GM19239 (cell line): Measurements from ENCODE around the gene PPP1R12C.
"Not testable (repeated sequence)": the region's sequence is repeated elsewhere in the genome, so short reads cannot be mapped to it uniquely, and the experiment has no call there.

ENCODE experiments used
- DNase-seq: peaks from one replicate; pipeline ENCODE4 v3.0.0; 2011; ENCODE audit warnings: low spot score; ENCODE audit not compliant: insufficient read length
- FAIRE-seq: peaks from 2 replicates; lab custom pipeline; 2011; peaks lifted over from hg19 to GRCh38; lab: Jason Lieb, UNC

PPP1R12C gene

DNA sequence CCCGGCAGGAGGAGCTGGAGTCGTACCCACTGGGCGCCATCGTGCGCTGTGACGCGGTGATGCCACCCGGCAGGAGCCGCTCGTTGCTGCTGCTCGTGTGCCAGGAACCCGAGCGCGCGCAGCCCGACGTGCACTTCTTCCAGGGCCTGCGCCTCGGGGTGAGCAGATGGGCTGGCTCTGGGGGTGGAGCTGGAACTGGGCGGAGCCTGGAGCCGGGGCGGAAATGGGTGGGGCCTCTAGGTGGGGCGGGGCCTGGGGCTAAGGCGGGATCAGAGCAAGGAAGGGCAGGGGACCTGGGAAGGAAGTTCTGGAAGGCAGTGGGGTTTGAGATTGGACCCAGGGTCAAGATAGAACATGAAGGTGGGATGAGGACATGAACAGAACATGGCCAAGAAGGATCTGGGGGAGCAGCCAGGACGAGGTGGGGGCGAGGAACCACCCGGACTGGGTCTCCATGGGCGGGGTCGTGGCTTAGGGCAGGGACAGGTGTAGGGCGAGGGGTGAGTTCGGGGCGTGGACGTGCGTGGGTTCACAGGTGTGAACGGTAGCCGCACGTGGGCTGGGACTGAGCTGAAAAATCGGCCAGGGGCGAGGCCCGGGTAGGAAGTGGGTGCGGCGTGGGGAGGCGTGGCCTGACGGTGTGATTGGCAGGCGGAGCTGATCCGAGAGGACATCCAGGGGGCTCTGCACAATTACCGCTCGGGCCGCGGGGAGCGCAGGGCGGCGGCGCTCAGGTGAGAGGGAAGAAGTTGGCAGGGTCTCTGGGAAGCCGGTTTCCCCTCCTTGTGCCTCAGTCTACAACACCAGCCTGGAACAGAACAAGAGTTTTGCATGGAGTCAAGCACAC lies 37.1 kb downstream of the PPP1R12C start:
- peak; percentile 89 for FAIRE-seq
- DNase-seq = no peak

DNA sequence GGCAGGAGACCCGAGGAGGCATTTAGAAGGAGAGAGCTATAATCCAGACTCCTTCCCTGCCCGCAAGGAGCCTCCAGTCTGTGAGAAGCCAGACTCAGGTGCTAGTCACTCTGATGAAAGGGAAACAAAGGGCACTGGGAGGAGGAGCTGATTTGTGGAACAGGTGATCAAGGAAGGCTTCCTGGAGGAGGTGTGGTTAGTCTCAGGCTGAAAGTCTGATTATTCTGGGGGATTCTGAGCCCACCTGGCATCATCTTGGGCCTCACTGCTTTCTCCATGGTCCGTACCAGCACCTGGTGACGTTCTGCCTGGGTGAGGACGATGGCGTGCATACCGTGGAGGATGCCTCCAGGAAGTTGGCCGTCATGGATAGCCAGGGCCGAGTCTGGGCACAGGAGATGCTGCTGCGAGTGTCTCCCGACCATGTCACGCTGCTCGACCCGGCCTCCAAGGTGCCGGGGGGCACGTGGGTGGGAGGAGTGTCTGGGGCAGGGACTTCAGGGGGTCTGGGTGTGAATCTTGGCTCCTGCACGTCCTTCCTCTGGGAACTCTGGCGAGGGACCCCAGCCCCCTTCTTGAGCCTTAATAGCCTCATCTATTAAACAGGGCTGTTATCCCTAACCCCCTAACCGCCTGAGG lies 37.9 kb downstream of the PPP1R12C start:
- no peak for FAIRE-seq
- DNase-seq = no peak

DNA sequence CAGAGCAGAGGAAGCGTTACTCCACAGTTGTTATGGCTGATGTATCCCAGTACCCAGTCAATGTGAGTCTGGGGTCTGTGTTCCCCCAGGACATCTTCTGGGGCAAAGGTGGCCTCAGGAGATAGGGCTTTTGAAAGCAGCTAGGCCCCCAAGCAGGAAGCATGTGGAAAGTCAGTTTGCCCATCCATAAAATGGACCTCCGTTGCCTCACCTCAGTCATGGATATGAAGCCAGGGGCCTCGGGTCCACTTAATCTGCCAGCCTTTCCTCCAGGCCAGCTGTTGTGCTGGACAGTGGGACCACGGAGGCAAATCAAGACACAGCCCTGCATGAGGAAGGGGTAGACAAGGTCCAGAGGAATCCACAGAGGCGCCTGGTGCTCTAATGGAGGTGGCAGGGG lies 38.4 kb downstream of the PPP1R12C start:
- no peak for FAIRE-seq
- DNase-seq = no peak

DNA sequence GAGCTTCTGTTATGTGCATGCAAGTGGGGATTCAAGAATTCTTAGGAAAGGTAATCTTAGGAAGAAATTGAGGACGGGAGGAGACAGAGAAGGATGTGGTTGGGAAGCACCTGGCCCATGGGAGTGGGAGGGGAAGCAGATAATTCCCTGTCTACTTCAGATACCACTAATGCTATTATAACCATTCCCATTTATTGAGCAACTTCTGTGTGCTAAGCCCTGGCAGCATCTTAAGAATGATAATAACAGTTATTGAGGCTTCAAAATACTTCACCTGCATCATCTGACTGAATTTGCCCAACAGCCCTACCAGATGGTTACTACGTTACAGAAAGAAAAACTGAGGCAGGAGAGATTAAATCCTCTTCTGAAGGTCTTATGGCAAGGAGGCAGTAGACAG lies 40.3 kb downstream of the PPP1R12C start:
- FAIRE-seq = no peak
- DNase-seq = no peak

DNA sequence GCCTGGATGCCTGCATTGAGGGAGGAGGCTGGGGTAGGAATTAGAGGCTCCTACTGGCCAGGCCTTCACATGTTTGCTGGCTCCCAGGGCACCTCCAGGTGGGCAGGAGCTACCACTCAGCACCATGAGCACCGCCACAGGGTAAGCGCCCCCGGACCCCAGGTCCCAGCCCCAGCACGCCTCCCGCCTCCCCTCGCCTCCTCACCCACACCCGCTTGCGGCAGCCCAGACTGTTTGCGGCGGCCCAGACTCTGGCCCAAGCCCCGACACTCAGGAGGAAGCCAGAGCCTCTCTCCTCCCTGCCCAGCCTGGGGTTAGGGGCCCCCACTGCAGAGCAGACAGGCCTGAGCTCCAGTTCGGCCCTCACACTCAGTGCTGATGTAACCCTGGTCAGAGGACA lies 41.1 kb downstream of the PPP1R12C start:
- FAIRE-seq (no peak), DNase-seq (no peak)

DNA sequence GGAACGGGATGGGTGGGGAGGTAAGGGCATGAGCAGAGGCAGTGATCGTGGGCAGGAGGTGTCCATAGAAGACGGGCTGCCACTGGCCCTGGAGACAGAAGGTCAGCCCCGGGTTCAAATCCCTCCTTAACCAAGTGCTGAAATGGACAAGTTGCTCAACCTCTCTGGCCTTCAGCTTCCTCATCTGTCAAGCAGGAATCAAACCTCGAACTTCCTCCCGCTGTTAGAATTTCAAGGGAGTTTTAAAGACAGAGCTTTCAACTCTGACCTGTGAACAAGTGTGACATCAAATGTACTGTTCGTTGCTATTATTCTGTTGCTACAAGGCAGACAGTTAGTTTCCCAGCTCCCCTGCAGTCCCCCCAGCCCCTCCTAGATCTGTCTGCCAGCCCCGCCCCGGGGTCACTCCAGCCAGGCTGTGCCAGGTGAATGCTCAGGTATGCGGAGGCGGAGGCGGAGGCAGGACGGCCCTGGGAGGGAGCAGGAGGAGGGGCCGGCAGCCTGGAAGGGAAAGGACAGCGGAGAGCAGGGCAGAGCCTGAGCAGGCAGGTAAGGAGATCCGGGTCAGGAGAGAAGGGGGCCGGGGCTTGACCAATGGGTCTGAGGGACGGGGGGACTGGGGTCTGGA lies 42.0 kb downstream of the PPP1R12C start, which contains the start of gene EPS8L1:
Gene EPS8L1 (plus strand): TSS at position 499 of the 628 bp plus-strand sequence. CDS start 576 bp downstream, outside the sequence.
- FAIRE-seq (no peak), DNase-seq (no peak)

DNA sequence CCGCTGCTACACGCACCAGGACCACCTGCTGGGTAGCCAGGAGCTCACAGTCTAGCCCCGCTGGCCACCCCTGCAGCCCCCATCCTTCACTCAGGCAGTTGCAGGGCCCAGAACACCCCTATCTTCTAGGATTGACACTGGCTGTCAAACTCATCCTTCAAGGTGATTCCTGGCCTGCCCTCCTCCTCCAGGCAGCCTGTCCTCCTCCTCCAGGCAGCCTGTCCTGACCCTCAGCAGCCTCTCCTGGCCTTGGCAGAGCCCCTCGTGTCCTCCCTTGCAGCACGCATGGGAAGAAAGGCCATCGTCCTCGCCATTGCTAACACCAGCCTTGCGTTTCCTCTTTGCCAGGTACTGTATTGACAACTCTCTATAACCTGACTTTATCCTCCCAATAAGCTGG lies 45.5 kb downstream of the PPP1R12C start:
- no peak for DNase-seq
- FAIRE-seq = no peak

DNA sequence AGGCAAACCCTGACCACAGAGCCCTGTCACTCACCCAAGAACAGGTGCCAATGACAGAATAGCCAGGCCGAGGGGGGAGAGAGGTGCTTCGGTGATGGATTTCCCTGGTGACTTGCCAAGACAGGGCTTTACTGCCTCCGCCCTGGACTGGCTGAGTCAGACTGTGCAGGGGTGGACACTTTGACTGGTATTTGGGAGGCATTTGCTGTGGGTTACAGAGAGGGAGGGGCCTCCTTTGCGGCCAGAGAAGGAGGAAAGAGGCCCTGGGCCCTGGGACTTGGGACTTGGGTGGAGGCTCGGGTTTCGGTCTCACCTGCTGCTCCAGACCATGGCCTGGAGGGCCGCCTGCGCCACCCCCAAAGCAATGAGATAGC lies 46.3 kb downstream of the PPP1R12C start:
- FAIRE-seq (no peak), DNase-seq (no peak)

DNA sequence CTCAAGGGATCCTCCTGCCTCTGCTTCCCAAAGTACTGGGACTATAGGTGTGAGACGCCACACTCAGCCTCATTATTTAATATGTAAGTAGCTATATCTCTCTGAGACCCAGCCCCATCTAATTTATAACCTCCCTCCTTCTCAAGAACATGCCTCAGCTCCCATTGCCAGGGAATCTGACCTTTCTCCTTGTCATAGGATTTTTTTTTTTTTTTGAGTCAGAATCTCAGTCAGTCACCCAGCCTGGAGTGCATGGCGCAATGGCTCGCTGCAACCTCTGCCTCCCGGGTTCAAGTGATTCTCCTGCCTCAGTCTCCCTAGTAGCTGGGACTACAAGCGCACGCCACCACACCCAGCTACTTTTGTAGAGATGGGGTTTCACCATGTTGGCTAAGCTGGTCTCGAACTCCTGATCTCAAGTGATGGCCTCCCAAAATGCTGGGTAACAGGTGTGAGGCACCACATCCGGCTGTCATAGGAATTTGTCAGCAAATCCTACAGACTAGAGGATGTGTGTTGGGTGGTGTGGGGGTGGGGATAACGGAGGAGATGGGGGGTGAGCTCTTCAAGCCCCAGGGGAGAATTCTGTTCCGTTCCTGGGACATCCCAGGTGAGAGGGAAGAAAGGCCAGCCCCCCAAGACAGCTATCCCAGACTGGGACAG lies 46.8 kb downstream of the PPP1R12C start:
- DNase-seq (no peak), FAIRE-seq (no peak)

DNA sequence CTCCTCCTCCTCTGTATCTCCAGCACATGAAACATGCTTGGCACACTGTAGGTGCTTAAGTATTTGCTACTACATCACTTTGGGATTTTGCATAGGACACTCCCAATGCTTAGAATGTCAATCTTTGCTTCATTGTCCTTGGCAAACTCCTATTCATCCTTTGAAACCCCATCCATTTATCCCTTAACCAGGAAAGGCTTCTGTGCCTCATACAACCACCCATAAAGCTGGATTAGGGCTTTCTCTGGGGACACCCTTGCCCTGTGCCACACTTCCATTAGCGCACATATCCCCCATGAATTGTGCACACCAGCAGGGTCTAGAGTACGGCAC lies 47.6 kb downstream of the PPP1R12C start:
- DNase-seq = no peak
- no peak for FAIRE-seq

DNA sequence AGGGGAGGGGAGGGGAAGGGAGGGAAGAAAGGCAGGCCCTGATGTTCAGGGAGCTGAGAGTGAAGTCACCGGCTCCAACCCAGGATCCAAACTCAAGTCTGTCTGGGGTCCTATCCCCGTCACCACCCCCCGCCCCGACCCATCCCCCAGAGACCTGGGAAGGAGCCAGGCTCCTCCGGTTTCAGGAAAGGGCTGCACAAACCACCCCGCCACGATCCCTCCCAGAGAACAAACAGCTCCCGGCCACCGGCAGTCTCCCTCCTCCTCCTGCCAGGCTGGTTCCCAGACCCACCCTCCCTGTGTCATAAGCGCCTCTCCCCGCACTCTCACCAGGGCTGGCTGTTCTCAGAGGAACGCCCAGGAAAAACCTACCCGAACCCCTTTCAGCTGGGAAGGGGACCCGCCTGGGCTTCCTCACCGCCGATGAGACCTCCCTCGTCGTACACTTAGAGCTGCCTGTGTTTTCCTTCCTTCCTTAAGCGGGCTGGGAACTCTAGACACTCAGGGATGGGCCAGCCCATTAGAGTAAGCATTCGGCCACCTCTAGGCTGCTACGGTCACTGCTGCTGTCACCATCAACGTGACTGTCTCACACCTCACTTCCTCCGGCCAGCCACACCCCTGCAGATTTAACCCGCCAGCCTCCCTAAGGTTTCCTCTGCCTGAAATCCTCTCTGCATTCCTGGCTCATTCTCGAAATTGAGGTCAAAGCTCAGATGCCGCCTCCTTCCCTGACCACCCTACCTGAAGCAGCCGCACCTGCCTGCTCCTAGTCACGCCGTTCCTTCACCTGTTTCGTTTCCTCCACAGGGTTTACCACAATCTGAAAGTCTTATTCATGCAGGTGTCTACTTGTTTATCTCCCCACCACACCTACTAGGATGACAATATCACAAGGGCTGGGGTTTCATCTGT lies 48.2 kb downstream of the PPP1R12C start:
- no peak for DNase-seq
- FAIRE-seq = peak; percentile 55

DNA sequence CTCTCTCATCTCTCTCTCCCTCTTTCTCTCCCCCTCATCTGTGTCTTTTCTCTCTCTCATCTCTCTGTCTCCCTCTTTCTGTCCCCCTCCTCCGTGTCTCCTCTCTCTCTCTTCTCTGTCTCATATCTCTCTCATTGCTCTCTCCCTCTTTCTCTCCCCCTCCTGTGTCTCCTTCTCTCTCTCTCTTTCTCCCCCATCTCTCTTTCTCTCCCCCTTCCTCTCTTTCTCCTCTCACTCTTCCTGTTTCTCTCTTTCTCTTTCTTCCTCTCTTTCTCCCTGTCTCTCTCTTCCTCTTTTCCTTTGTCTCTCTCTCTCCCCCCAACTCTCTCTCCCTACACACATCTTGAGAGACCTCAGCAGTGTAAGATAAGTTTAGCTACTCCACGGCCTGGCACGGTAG lies 49.6 kb downstream of the PPP1R12C start:
- DNase-seq = no peak
- no peak for FAIRE-seq

DNA sequence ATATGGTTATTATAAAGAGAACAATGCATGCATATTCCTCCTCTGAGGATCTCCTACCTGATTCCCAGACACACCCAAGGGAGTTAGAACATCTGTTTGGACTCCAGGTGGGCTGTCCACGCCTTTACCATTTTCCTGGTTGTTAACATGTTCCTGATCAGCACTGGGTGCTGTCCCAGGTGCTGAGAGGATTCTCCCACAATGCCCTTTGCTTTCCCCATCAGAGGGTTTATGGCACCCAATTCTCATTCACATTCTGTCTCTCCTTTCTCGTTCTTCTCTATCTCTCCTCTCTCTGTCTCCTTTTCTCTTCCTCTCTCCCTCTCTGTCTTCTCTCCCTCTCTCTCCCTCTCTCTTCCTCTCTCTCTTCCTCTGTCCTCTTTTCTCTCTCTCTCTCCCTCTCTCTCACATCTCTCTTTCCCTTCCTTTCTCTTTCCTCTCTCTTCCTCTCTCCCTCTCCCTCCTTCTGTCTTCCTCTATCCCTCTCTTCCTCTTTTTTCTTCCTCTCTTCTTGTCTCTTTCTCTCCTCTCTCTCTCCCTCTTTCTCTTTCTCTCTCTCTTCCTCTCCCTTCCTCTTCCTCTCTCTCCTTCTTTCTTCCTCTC lies 51.2 kb downstream of the PPP1R12C start:
- no peak for FAIRE-seq

DNA sequence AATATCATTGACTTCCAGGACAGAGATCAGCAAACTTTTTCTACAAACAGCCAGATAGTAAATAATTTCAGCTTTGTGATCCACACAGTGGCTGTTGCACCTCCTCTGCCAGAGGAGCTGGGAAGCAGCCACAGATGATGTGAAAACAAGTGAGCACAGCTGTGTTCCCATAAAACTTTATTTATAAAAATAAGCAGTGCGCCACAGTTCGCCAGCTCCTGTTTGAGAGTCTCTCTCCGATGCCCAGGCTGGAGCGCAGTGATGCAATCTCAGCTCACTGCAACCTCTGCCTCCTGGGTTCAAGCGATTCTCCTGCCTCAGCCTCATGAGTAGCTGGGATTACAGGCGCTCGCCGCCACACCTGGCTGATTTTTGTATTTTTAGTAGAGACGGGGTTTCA lies 51.9 kb downstream of the PPP1R12C start:
- not testable (repeated sequence) for DNase-seq, FAIRE-seq

More for the DNA sequence above, 51.2 kb downstream of the PPP1R12C start:
- no peak for DNase-seq

DNA sequence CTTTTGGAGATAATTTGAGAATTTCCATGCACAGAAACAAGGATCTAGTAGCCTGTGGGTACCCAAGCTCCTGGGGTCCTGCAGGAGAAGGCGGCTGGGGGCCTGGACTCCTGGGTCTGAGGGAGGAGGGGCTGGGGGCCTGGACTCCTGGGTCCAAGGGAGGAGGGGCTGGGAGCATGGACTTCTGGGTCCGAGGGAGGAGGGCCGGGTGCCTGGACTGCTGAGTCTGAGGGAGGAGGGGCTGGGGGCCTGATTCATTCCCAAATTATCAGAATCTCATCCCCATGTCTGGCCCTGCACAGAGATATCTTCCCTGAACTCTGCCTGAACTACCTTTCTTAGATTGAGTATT lies 54.0 kb downstream of the PPP1R12C start:
- no peak for FAIRE-seq
- DNase-seq = no peak

DNA sequence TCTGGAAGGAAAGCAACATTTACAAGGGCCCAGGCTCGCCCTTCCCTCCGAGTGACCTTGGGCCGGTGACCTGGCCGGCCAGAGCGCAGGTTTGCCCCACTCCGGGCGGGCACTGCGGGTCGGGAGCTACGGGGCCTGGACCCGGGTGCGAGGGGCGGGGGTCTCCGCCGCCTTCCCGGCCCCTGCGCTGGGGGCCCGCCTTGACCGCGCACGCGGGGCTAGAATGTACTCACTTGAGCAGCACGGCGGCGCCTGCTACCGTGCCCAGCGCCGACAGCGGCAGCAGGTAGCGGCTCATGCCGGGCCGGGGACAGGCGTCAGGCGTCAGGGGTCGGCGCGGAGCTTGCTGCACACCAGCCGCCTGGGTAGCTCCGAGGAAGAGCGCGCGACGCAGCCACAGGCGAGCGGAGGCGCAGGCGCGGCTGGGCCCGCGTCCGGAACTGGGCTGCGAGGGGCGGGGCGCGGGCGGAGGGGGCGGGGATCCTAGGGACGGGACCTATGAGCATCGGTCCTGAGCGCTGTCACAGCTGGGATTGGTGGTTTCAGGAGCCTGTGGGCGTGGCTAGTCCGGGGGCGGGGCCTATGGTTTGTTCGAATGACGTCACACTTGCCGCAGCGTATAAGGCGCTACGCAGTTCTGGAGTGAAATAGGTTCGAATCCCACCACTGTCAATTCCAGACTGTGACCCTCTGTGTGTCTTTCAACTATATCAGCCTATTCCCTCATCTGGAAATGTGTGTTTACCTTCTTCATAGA lies 54.5 kb downstream of the PPP1R12C start, which contains the start of gene RDH13:
Gene RDH13 (minus strand): TSS at position 414 of the 757 bp plus-strand sequence. CDS start 116 bp downstream, at position 298.
- DNase-seq = peak; percentile 98
- peak; percentile 95 for FAIRE-seq

DNA sequence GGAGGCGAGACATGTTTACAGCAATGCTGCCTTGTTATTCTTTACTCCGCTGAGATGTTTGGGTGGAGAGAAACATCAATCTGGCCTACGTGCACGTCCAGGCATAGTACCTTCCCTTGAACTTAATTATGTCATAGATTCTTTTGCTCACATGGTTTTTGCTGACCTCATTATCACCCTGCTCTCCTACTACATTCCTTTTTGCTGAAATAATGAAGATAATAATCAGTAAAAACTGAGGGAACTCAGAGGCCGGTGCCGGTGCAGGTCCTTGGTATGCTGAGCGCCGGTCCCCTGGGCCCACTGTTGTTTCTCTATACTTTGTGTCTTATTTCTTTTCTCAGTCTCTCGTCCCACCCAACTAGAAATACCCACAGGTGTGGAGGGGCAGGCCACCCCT lies 57.1 kb downstream of the PPP1R12C start:
- not testable (repeated sequence) for FAIRE-seq

DNA sequence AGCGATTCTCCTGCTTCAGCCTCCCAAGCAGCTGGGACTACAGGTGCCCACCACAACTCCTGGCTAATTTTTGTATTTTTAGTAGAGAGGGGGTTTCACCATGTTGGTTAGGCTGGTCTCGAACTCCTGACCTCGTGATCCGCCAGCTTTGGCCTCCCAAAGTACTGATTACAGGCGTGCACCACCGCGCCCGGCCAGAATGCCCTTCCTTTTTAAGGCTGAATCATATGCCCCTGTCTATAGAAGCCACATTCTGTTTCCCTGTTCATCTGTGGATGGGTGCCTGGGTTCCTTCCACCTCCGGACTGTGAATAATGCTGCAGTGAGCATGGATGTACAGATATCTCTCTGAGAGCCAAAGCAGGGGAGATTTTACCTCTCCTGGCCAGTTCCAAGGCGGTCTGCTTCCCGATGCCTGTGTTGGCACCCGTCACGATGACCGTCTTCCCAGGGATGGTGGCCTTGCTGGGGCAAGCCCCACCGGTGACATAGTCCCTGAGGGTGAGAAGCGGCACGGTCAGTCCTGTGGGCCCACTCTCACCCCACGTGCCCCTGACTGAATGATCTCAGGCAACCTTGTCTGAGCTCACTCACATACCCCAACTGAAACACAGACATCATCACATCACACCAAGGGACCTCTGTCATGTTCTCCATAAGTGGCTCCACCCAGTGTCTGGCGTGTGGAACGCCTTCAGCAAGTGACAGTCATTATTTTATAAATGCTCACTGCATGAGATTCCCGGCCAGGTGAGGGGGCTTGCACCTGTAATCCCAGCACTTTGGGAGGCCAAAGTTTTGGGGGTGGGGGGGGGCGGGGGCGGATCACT lies 58.4 kb downstream of the PPP1R12C start:
- FAIRE-seq (no peak), DNase-seq (no peak)

More for the DNA sequence above, 57.1 kb downstream of the PPP1R12C start:
- DNase-seq = not testable (repeated sequence)
